ENCODE data around the gene DDX21.
"Not testable (repeated sequence)": the region's sequence is repeated elsewhere in the genome, so short reads cannot be mapped to it uniquely, and the experiment has no call there.

Gene DDX21

GRCh38 chr10:68929157-68929556 is 26.8 kb upstream of the DDX21 start:
- H3K4me3 ChIP-seq (ENCODE audit: low read depth, low read length); H3K9me3 ChIP-seq (ENCODE audit: control insufficient read depth, insufficient read depth, low read depth, low read length); H3K4me1 ChIP-seq (ENCODE audit: control insufficient read depth, insufficient read depth, low read length); H3K27ac ChIP-seq (ENCODE audit: extremely low read depth, low read depth, low read length); CTCF ChIA-PET: not testable (repeated sequence)
- POLR2A ChIA-PET, result interaction anchor here (0.6 kb wide), 1 partner anchor 41 kb away, joined by 6 read pairs; no protein-coding TSS in a partner anchor
- peaks cover 44 to 65% of the 10 kb centered on the region in 2 experiments for H3K36me3 ChIP-seq (ENCODE audit: control insufficient read depth in 2 of 2, insufficient read depth in 1 of 2, low read length in 2 of 2)
- TF ChIP-seq ZNF366 (tag by site-specific recombination; conservative IDR thresholded peaks at IDR 0.05) (peak; percentile 97), PRDM1 (tag by site-specific recombination; IDR thresholded peaks at IDR 0.05) (peak; percentile 93)

- POLR2A ChIA-PET; H3K4me3 ChIP-seq (ENCODE audit: low read depth, low read length); H3K4me1 ChIP-seq (ENCODE audit: control insufficient read depth, insufficient read depth, low read length); H3K27ac ChIP-seq (ENCODE audit: extremely low read depth, low read depth, low read length); H3K9me3 ChIP-seq (ENCODE audit: control insufficient read depth, insufficient read depth, low read depth, low read length); CTCF ChIA-PET: not testable (repeated sequence)
- TF ChIP-seq PRDM1 (tag by site-specific recombination; IDR thresholded peaks at IDR 0.05), result peak; percentile 92
- H3K36me3 ChIP-seq (ENCODE audit: control insufficient read depth in 2 of 2, insufficient read depth in 1 of 2, low read length in 2 of 2), result peaks cover 49 to 67% of the 10 kb centered on the region in 2 experiments
These were observed 26.1 kb upstream of the DDX21 start for GRCh38 chr10:68929888-68930287.

- POLR2A ChIA-PET; H3K4me1 ChIP-seq (ENCODE audit: control insufficient read depth, insufficient read depth, low read length); CTCF ChIA-PET; H3K4me3 ChIP-seq (ENCODE audit: low read depth, low read length); H3K27ac ChIP-seq (ENCODE audit: extremely low read depth, low read depth, low read length); H3K9me3 ChIP-seq (ENCODE audit: control insufficient read depth, insufficient read depth, low read depth, low read length): not testable (repeated sequence)
- H3K36me3 ChIP-seq (ENCODE audit: control insufficient read depth in 2 of 2, insufficient read depth in 1 of 2, low read length in 2 of 2), result peaks cover 60 to 71% of the 10 kb centered on the region in 2 experiments
These were observed 23.1 kb upstream of the DDX21 start for GRCh38 chr10:68932860-68933259.

- CTCF ChIA-PET, result no interaction called here
- POLR2A ChIA-PET, result no interaction called here
- H3K36me3 ChIP-seq (ENCODE audit: control insufficient read depth in 2 of 2, insufficient read depth in 1 of 2, low read length in 2 of 2), result peaks cover 72 to 78% of the 10 kb centered on the region in 2 experiments
These were observed 21.0 kb upstream of the DDX21 start for GRCh38 chr10:68934994-68935393.

DNA sequence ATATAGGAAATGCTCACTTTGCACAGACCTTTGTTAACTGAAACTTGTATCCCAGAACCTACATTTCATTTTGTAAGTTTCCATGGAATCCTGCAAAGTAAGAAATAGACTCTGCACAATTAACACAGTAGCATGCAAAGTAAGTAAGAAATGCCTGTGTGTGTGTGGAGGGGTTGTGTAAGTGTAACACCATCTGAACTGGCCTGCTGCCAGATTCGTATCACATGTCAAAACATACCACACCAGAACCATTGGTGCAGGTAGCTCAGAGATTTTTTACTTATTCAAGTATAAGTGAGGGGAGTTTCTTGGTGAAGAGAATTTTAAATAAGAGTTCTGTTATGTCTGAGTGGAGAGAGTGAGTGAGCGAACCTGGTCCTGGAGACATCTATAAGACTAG is 17.9 kb upstream of the DDX21 start:
- H3K4me3 ChIP-seq (ENCODE audit: low read depth, low read length), result no peak overlapping the region
- no peak for TF ChIP-seq BCL6B (tag by site-specific recombination; IDR thresholded peaks at IDR 0.05)
- TF ChIP-seq ZBTB11 (tag by site-specific recombination; conservative IDR thresholded peaks at IDR 0.05; ENCODE audit: low read depth), result peak; percentile 72
- no peak for TF ChIP-seq ZNF521 (tag by site-specific recombination; IDR thresholded peaks at IDR 0.05)
- no peak for TF ChIP-seq ZNF660 (tag by site-specific recombination; IDR thresholded peaks at IDR 0.05)
- TF ChIP-seq ZNF664 (tag by site-specific recombination; IDR thresholded peaks at IDR 0.05), result peak; percentile 47; the same call in 1 of the 2 replicates
- no peak for TF ChIP-seq ZNF677 (tag by site-specific recombination; IDR thresholded peaks at IDR 0.05)
- H3K27ac ChIP-seq (ENCODE audit: extremely low read depth, low read depth, low read length), result no peak overlapping the region
- POLR2A ChIA-PET, result no interaction called here
- H3K4me1 ChIP-seq (ENCODE audit: control insufficient read depth, insufficient read depth, low read length), result peaks cover 3% of the 10 kb centered on the region; the same call in 1 of the 2 replicates
- CTCF ChIA-PET, result no interaction called here
- no peaks in the 10 kb centered on the region for H3K9me3 ChIP-seq (ENCODE audit: control insufficient read depth, insufficient read depth, low read depth, low read length)
- peaks cover 70 to 71% of the 10 kb centered on the region in 2 experiments for H3K36me3 ChIP-seq (ENCODE audit: control insufficient read depth in 2 of 2, insufficient read depth in 1 of 2, low read length in 2 of 2)

More at GRCh38 chr10:68934994-68935393, 21.0 kb upstream of the DDX21 start:
- Histone ChIP-seq H3K27ac (ENCODE audit: extremely low read depth, low read depth, low read length) (no peak overlapping the region), H3K4me1 (ENCODE audit: control insufficient read depth, insufficient read depth, low read length) (peaks cover 3% of the 10 kb centered on the region; the same call in 1 of the 2 replicates), H3K9me3 (ENCODE audit: control insufficient read depth, insufficient read depth, low read depth, low read length) (no peaks in the 10 kb centered on the region), H3K4me3 (ENCODE audit: low read depth, low read length) (no peak overlapping the region)
- no peak for TF ChIP-seq ZNF639 (tag by site-specific recombination; IDR thresholded peaks at IDR 0.05)
- TF ChIP-seq, protein P1, sequence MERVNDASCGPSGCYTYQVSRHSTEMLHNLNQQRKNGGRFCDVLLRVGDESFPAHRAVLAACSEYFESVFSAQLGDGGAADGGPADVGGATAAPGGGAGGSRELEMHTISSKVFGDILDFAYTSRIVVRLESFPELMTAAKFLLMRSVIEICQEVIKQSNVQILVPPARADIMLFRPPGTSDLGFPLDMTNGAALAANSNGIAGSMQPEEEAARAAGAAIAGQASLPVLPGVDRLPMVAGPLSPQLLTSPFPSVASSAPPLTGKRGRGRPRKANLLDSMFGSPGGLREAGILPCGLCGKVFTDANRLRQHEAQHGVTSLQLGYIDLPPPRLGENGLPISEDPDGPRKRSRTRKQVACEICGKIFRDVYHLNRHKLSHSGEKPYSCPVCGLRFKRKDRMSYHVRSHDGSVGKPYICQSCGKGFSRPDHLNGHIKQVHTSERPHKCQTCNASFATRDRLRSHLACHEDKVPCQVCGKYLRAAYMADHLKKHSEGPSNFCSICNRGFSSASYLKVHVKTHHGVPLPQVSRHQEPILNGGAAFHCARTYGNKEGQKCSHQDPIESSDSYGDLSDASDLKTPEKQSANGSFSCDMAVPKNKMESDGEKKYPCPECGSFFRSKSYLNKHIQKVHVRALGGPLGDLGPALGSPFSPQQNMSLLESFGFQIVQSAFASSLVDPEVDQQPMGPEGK (tag by site-specific recombination; IDR thresholded peaks at IDR 0.05), result no peak
- no peak for TF ChIP-seq GFI1B (tag by site-specific recombination; IDR thresholded peaks at IDR 0.05)
- no peak for TF ChIP-seq ZNF239 (tag by site-specific recombination; IDR thresholded peaks at IDR 0.05)
- TF ChIP-seq ZFHX2 (tag by site-specific recombination; conservative IDR thresholded peaks at IDR 0.05), result no peak
- TF ChIP-seq ZNF174 (tag by site-specific recombination; IDR thresholded peaks at IDR 0.05), result no peak
- no peak for TF ChIP-seq SALL2 (tag by site-specific recombination; IDR thresholded peaks at IDR 0.05; ENCODE audit: borderline replicate concordance)
- no peak for TF ChIP-seq ZNF221 (tag by site-specific recombination; IDR thresholded peaks at IDR 0.05; ENCODE audit: borderline replicate concordance)
- TF ChIP-seq ZNF571 (tag by site-specific recombination; IDR thresholded peaks at IDR 0.05), result no peak
- TF ChIP-seq SP2 (tag by site-specific recombination; IDR thresholded peaks at IDR 0.05), result no peak
- TF ChIP-seq ZNF366 (tag by site-specific recombination; conservative IDR thresholded peaks at IDR 0.05), result no peak
- no peak for TF ChIP-seq ZXDB (tag by site-specific recombination; IDR thresholded peaks at IDR 0.05)
- TF ChIP-seq ZNF19 (tag by site-specific recombination; IDR thresholded peaks at IDR 0.05; ENCODE audit: low read depth), result no peak

Data from HEK293 (cell line).